HCT116 (cell line): ENCODE measurements around the gene NCR3LG1.

Experiments
- EGR1 ChIP-seq: IDR thresholded peaks from 2 replicates; pipeline ENCODE4 v1.6.1; 2012; ENCODE audit warnings: low read depth
- EZH2 ChIP-seq: fragments of 200-600 bp; sonication (generic); IDR thresholded peaks from 2 replicates; pipeline ENCODE4 v1.6.1; 2017; ENCODE audit warnings: antibody characterized with exemption, mixed run types
- EZH2phosphoT487 ChIP-seq: fragments of 200-600 bp; IDR thresholded peaks from 2 replicates; pipeline ENCODE4 v1.6.1; 2018; ENCODE audit warnings: antibody characterized with exemption, borderline replicate concordance
- FOSL1 ChIP-seq: IDR thresholded peaks from 2 replicates; pipeline ENCODE4 v1.6.1; 2012; ENCODE audit warnings: low read depth
- POLR2A ChIP-seq: IDR thresholded peaks from 2 replicates; pipeline ENCODE4 v1.7.0; 2011; ENCODE audit warnings: borderline replicate concordance; ENCODE audit not compliant: insufficient read depth, insufficient read length; ENCODE audit errors: extremely low read depth
- REST ChIP-seq: IDR thresholded peaks from 2 replicates; pipeline ENCODE4 v1.6.1; 2012; ENCODE audit warnings: low read depth
- SP1 ChIP-seq: IDR thresholded peaks from 2 replicates; pipeline ENCODE4 v1.6.1; 2012; ENCODE audit warnings: low read depth
- YY1 ChIP-seq: IDR thresholded peaks from 2 replicates; pipeline ENCODE4 v1.6.1; 2011; ENCODE audit warnings: low read length, low read depth, moderate library complexity, mild to moderate bottlenecking; ENCODE audit not compliant: insufficient replicate concordance; ENCODE audit errors: extremely low read depth
- ZBTB33 ChIP-seq: IDR thresholded peaks from 2 replicates; pipeline ENCODE4 v1.6.1; 2011; ENCODE audit warnings: mild to moderate bottlenecking, low read length, moderate library complexity; ENCODE audit not compliant: insufficient replicate concordance; ENCODE audit errors: extremely low read depth
- ZFX ChIP-seq: fragments of 450-650 bp; IDR thresholded peaks from 2 replicates; pipeline ENCODE4 v1.6.1; 2017
- TF ChIP-seq, protein P1 (sequence below), 3 experiments: fragments of 200-600 bp in 1 of 3; sonication (generic) in 1 of 3; IDR thresholded peaks in 2 of 3; conservative IDR thresholded peaks in 1 of 3; 2 replicates each; pipeline ENCODE4 v1.5.1; 2012 to 2017; ENCODE audit warnings: low read depth in 2 of 3, low read length in 2 of 3, antibody characterized with exemption in 1 of 3, borderline replicate concordance in 1 of 3, control low read depth in 1 of 3, mild to moderate bottlenecking in 1 of 3, mixed read lengths in 1 of 3, mixed run types in 1 of 3, moderate library complexity in 1 of 3; ENCODE audit not compliant: insufficient read depth in 1 of 3
- TF ChIP-seq, protein P2 (sequence below): IDR thresholded peaks from 2 replicates; pipeline ENCODE4 v1.6.1; 2012

GRCh38 chr11:17371614-17372013, 20.0 kb downstream of the NCR3LG1 start:
- TF ChIP-seq, protein P1, sequence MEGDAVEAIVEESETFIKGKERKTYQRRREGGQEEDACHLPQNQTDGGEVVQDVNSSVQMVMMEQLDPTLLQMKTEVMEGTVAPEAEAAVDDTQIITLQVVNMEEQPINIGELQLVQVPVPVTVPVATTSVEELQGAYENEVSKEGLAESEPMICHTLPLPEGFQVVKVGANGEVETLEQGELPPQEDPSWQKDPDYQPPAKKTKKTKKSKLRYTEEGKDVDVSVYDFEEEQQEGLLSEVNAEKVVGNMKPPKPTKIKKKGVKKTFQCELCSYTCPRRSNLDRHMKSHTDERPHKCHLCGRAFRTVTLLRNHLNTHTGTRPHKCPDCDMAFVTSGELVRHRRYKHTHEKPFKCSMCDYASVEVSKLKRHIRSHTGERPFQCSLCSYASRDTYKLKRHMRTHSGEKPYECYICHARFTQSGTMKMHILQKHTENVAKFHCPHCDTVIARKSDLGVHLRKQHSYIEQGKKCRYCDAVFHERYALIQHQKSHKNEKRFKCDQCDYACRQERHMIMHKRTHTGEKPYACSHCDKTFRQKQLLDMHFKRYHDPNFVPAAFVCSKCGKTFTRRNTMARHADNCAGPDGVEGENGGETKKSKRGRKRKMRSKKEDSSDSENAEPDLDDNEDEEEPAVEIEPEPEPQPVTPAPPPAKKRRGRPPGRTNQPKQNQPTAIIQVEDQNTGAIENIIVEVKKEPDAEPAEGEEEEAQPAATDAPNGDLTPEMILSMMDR (IDR thresholded peaks at IDR 0.05 in 2 of 3, conservative IDR thresholded peaks at IDR 0.05 in 1 of 3; ENCODE audit: borderline replicate concordance in 1 of 3, insufficient read depth in 1 of 3, low read depth in 2 of 3, low read length in 2 of 3), result no peak
- TF ChIP-seq REST, result no peak
- TF ChIP-seq, protein P2, sequence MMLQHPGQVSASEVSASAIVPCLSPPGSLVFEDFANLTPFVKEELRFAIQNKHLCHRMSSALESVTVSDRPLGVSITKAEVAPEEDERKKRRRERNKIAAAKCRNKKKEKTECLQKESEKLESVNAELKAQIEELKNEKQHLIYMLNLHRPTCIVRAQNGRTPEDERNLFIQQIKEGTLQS, result no peak
- TF ChIP-seq POLR2A, result no peak
- TF ChIP-seq ZFX, result no peak
- no peak for TF ChIP-seq EZH2phosphoT487
- TF ChIP-seq EGR1, result no peak
- no peak for TF ChIP-seq ZBTB33
- TF ChIP-seq FOSL1, result no peak
- no peak for TF ChIP-seq EZH2
- no peak for TF ChIP-seq SP1
- no peak for TF ChIP-seq YY1
